Glutamatergic neuron (in vitro differentiated cells): Measurements from ENCODE around the gene STK16. TPM values are rescaled to one million over a fixed set of nuclear protein-coding genes. Genes with fewer than 3 reads are reported as not detected.

Experiments used
- DNase-seq: peaks from one replicate; pipeline ENCODE4 v3.0.0; 2022
- H3K27ac Mint-ChIP-seq: one replicate; pipeline ENCODE4 v1.8.0; 2020; ENCODE audit warnings: mild to moderate bottlenecking, mixed read lengths, inconsistent platforms; ENCODE audit not compliant: unreplicated experiment
- H3K27me3 Mint-ChIP-seq: one replicate; pipeline ENCODE4 v1.8.0; 2020; ENCODE audit warnings: mild to moderate bottlenecking, moderate library complexity, mixed read lengths, inconsistent platforms; ENCODE audit not compliant: unreplicated experiment
- H3K36me3 Mint-ChIP-seq: one replicate; pipeline ENCODE4 v1.8.0; 2020; ENCODE audit warnings: mild to moderate bottlenecking, mixed read lengths, inconsistent platforms; ENCODE audit not compliant: unreplicated experiment
- H3K4me1 Mint-ChIP-seq: one replicate; pipeline ENCODE4 v1.8.0; 2020; ENCODE audit warnings: mild to moderate bottlenecking, low read depth, mixed read lengths, inconsistent platforms; ENCODE audit not compliant: unreplicated experiment
- H3K4me3 Mint-ChIP-seq: one replicate; pipeline ENCODE4 v1.8.0; 2020; ENCODE audit warnings: mild to moderate bottlenecking, mixed read lengths, inconsistent platforms; ENCODE audit not compliant: unreplicated experiment
- H3K9me3 Mint-ChIP-seq: one replicate; pipeline ENCODE4 v1.8.0; 2020; ENCODE audit warnings: mild to moderate bottlenecking, moderate library complexity, mixed read lengths, inconsistent platforms; ENCODE audit not compliant: unreplicated experiment
- total RNA-seq: library from RNA; stranded (reverse); fragmentation: NEBNext Ultra II Directional; extraction: Animal tissue kit (Norgen Biotek cat#: 25700); gene quantifications from one replicate; pipeline ENCODE4 v1.2.1, GENCODE V29; 2021; ENCODE audit not compliant: unreplicated experiment
- TF ChIP-seq, protein P1 (sequence below): fragments of 200-600 bp; sonication (generic); IDR thresholded peaks from one replicate; pipeline ENCODE4 v1.5.0; 2021; ENCODE audit not compliant: partially characterized antibody, unreplicated experiment

Gene STK16
- total RNA-seq, 1 donor from 2014 or later, result 32.2 TPM

DNA sequence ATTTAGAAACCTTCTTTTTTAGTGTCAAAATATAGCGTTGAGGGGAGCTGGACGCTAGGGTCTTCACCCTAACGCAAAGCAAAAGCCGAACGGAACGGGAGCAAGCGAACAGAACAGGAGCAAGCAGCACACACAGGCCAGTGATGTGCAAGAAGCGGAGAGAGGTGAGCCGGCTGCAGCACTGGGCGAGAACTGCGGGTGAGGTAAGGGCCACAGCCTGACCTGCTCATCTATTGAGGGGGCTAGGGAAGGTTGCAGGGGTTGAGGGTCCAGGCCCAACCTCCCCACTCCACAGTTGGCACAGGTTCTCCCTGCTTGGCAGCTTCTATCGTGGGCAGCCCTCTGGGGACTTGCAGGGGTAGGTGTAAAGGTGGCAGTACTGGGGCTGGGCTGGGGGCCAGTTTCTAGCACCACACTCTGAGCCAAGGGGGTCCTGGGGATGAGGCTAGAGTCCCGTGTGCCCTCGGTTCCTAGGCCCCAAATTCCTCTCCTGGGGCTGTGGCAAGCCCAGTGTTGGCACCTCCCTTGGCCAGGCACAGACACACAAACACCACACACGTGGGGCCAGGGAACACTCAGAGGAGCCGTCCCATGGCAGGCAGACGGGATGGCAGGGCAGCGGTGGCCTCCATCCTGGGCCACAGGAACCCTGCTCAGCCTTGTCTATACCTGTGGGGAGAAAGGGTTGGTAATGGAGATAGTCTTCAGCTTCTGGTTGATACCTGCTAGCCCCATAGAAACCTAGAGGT, 25.3 kb upstream of the STK16 start:
- Mint-ChIP-seq H3K4me1 (peaks cover 11% of the 10 kb centered on the region), H3K4me3 (peak overlapping the region; percentile 34), H3K36me3 (peaks cover 5% of the 10 kb centered on the region), H3K9me3 (peaks cover 10% of the 10 kb centered on the region), H3K27me3 (peaks cover 8% of the 10 kb centered on the region), H3K27ac (no peak overlapping the region)
- DNase-seq, result no peak
- TF ChIP-seq, protein P1, sequence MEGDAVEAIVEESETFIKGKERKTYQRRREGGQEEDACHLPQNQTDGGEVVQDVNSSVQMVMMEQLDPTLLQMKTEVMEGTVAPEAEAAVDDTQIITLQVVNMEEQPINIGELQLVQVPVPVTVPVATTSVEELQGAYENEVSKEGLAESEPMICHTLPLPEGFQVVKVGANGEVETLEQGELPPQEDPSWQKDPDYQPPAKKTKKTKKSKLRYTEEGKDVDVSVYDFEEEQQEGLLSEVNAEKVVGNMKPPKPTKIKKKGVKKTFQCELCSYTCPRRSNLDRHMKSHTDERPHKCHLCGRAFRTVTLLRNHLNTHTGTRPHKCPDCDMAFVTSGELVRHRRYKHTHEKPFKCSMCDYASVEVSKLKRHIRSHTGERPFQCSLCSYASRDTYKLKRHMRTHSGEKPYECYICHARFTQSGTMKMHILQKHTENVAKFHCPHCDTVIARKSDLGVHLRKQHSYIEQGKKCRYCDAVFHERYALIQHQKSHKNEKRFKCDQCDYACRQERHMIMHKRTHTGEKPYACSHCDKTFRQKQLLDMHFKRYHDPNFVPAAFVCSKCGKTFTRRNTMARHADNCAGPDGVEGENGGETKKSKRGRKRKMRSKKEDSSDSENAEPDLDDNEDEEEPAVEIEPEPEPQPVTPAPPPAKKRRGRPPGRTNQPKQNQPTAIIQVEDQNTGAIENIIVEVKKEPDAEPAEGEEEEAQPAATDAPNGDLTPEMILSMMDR, result no peak

DNA sequence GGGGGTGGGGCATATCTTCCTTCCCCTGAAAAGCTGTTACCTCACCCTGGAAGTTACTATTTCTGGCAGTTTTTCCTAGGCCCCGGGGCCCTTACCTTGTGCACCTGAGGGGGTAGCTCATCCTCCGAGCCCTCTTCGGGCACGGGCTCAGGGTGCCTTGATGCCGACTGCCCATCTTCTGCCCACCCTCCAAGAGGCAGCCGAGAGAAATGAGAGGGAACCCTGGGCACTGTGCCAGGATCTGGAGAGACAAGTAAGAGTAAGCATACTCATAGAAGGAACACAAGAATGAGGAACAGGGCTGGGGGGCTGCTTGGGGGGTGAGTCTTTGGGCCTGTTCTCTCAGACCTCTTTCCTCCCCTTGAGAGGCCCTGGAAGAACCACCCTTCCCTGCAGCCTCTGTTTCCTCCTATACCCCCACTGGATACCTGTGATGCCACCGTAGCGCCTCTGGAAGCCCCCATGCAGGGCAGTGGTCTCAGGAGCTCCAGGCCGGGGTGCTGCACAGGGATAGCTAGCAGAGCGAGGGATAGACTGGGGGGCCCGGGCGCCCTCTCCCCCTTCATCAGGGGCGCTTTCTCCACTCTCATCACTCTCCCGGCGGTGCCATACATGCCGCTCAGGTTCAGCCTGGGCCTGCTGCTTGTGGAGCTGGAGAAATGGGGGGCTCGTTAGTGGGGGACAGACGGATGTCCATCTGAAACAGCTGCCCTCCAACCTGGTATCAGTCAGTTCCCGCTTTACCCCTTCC, 24.5 kb upstream of the STK16 start:
- H3K4me3 Mint-ChIP-seq, result no peak overlapping the region
- H3K27ac Mint-ChIP-seq, result no peak overlapping the region
- peaks cover 8% of the 10 kb centered on the region for H3K27me3 Mint-ChIP-seq
- TF ChIP-seq, protein P1, result no peak
- H3K9me3 Mint-ChIP-seq, result peaks cover 11% of the 10 kb centered on the region
- peaks cover 5% of the 10 kb centered on the region for H3K36me3 Mint-ChIP-seq
- no peak for DNase-seq
- peaks cover 11% of the 10 kb centered on the region for H3K4me1 Mint-ChIP-seq

DNA sequence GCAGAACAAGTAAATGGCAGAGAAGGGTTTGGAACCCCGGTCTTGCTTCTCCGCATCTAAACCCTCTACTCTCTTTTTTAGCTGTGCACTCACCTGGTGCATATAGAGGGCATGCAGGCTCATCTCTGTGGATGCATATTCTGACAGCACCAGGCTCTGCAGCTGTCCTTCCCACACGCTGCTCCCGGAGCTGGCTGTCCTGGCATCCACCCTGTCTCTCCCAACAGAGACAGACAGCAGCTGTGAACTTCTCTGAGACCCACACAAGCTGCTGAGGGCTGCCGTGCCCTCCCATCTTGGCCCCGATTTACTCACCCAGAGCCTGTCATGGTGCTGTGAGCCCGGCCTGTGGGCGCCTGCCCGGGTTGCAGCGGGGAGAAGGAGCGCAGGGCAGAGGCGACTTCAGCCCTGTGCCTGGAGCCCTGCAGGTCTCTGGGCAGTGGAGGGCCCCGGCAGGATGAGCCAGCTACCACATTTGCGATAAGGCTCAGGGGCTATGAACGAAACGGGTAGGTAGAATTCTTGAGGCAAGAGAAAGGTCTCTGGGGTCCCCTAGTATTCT, 23.2 kb upstream of the STK16 start:
- H3K27ac Mint-ChIP-seq, result no peak overlapping the region
- no peak overlapping the region for H3K4me3 Mint-ChIP-seq
- peaks cover 9% of the 10 kb centered on the region for H3K9me3 Mint-ChIP-seq
- DNase-seq, result no peak
- peaks cover 5% of the 10 kb centered on the region for H3K36me3 Mint-ChIP-seq
- peaks cover 5% of the 10 kb centered on the region for H3K27me3 Mint-ChIP-seq
- TF ChIP-seq, protein P1, result no peak
- H3K4me1 Mint-ChIP-seq, result peaks cover 7% of the 10 kb centered on the region

DNA sequence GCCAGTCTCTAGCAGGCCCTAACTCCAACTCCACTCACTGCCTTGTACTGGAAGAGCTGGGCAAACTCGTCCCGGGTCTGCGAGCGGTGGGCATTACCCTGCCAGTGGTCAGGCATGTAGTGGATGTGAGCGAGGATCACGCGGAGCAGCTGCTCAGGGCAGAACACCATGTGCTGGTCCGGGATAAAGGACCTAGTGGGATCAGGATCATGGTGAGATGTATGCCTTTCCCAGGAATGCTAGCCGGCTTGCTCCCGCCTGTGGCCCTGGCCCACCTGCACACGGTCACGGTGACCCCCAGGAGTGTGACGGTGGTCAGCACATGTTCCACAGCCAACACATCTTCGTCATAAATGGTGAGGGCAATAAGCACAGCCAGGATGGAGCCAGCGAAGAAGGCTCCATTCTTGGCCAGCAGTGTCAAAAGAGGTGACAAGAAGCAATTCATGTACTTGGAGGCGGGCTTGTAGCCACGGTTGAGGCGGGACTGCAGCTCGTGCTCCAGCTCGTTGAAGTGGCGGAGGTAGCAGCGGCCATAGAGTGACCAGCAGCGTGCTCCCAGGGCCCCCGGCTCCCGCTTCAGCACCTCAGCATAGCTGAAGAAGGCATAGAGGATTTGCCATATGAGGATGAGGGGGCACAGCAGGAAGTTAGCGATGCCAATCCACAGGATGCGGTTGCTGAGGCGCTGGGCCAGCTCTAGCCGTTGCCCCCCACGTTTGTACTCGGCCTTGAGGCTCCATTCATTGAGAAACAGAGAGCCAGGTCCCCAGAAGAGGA, 21.3 kb upstream of the STK16 start:
- no peak overlapping the region for H3K27ac Mint-ChIP-seq
- DNase-seq, result no peak
- no peak overlapping the region for H3K4me3 Mint-ChIP-seq
- TF ChIP-seq, protein P1, result no peak
- peaks cover 5% of the 10 kb centered on the region for H3K36me3 Mint-ChIP-seq
- H3K9me3 Mint-ChIP-seq, result peaks cover 6% of the 10 kb centered on the region
- H3K4me1 Mint-ChIP-seq, result peaks cover 15% of the 10 kb centered on the region
- peaks cover 7% of the 10 kb centered on the region for H3K27me3 Mint-ChIP-seq
